GM21515 (cell line): ENCODE data around the gene PEDS1.
A peak's percentile ranks its signal among the peaks of the same experiment; 100 is the strongest.
"Not testable (repeated sequence)": the region's sequence is repeated elsewhere in the genome, so short reads cannot be mapped to it uniquely, and the experiment has no call there.

Source experiments
- ATAC-seq: cut with Tn5 transposase; IDR thresholded peaks from one replicate; pipeline ENCODE4 v1.9.1; 2021; ENCODE audit not compliant: unreplicated experiment

The PEDS1 gene

DNA sequence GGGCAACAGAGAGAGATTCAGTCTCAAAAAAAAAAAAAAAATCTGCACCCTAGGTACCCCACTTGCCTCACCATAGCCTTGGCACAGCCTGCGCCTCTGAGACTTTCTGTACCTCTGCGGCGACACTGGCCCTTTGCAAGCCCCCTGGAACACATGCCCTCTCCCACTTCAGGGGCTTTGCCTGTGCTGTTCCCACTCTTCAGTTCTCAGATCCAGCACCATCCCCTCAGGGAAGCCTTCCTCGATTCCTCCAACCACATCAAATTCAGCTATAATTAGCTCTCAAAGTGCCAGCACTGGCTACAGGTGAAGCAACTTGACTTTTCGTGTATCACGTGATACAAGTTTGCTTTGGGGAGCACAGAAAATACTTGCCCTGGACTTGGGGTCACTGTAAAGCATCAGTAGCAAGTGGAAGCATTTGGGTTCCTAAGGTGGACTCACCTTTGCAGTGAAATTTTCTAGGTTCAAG, 38.4 kb downstream of the PEDS1 start:
- no peak for ATAC-seq

DNA sequence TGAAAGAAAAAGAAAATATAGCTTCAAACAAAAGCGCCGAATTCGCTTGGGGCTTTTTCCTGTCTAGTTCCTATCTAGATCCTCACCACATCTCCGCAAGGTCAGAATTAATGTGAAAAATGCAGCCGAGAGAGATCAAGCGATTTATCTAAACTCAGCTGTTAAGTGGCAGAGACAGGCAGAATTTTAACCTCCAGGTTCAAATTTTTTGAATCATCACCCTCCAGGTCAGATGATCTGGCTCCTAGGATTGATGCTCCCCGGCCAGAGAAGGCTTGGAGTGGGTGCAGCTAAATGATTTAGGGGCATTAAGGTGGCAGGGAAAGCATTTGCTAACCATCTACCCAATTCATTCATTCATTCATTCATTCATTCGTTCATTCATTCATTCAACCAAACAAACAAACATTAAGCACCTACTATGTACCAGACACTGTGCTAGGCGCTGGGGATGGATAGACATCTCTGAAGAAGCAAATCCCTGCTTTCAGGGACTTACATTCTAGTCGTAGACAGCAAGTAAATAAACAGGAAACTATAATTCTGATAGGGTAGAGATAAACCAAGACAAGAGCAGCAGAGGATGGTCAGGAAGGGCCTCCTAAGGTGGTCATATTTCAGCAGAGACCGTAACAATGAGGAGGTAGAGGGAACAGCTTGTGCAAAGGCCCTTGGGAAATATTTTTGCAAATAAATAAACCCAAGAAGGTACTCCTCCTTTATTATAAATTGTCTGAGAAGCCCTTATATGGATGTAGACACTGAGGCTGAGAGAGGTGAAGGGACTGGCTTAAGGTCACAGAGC, 39.9 kb downstream of the PEDS1 start:
- no peak for ATAC-seq

DNA sequence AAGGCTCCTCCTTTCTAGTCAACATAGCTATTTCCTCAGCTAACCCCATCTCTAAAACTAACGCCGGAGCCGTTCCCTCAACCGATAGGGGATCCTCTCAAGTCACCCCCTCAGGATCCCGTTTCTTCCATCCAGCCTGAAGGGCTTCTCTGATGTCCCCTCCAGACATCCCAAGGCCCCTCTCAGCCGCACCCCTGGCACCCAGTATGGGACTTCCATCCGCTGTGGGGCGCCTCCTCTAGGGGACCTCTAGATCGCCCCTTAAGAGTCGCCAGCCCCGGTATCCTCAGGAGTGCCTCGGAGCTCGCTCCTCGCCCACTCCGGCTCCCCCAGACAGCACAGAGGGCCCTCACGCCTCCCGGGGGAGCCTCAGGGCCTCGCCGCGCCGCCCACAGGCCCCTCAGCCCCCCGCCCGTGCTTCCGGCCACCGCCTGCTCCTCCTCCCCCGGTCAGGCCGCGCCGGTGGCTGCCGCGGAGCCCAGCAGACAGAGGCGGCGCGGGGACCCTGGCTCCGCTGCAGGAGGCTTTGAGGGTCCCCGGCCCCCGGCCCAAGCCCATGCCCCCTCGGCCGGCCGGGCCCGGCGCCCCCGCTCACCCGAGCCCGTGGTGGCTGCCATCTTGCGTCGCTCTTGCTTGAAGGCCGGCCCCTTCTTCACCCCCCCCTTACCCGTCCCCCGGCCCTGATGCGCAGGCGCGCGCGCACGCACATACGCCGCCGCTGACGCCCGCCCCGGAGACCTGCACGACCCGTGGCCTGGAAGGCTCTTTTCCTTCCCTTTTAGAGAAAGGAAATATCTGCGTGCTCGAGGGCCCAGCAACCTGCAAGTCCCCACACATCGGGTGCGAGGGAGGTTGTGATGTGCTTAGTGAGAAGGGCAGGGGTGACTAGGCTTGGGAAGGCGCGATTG, 40.8 kb downstream of the PEDS1 start, which contains the start of gene UBE2V1:
TSS of gene UBE2V1 (minus strand) at position 639 of the 908 bp plus-strand sequence. CDS start at position 617, 22 bp downstream.
- ATAC-seq, result peak; percentile 43

DNA sequence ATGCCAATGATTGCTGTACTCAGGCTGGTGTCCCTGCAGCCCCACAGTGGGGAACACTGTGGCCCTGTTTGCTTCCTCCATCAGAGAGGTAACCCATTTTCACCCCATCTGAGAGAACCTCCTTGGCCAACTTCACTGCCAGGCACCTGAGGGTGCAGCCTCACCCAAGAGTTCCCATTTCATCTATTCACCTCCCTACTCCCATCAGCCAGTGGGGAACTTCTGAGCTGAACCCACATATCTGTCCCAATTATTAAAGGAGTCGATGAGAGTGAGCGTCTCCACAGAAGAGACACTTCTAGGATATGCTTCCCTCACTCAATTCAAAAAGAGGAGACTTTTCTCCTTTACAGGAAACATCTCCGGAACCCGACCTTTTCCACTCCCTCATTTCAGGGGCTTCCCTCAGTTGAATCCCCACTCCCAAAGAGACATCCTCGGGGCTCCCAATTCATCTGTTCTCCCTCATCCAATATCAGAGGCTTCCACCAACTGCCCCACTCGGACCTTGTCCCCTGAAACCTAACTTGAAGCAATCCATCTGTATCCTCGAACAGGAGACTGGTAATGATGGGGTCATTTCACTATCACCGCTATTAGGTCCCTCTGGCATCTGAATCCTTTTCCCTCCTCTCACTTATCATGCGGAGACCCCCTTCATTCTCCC, 41.6 kb downstream of the PEDS1 start:
- ATAC-seq, result no peak

DNA sequence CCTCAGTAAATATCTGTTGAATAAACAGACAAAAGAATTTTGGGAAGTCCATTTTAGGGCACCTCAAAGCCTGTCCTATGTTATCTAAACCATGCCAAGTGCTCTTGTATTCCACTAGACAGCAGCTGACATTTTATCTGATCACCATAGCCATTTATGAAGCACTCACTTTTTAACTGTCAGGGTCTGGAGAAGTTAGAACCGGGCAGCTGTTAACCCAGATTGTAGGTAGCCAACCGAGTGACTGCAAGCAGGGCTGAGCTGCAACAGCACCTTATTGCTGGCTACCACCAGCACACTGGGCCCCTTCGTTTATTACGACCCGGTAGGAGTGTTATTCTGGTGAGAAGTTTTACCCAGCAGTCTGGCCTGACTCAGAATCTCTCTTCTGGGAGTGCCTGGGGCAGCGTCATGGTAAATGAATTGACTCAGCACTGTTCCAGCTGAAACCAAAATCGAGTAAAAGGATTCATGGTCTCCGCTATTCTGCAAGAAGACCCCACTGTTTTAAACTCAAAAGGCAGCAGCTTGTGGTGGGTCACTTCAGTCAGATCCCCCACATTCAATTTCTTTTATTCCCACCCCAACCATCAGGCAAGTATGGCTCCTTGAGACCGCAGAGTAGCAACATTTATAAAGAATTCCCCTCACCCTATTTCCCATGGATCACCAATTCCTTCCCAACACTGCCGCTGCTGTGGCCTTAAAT, 42.2 kb downstream of the PEDS1 start:
- no peak for ATAC-seq

DNA sequence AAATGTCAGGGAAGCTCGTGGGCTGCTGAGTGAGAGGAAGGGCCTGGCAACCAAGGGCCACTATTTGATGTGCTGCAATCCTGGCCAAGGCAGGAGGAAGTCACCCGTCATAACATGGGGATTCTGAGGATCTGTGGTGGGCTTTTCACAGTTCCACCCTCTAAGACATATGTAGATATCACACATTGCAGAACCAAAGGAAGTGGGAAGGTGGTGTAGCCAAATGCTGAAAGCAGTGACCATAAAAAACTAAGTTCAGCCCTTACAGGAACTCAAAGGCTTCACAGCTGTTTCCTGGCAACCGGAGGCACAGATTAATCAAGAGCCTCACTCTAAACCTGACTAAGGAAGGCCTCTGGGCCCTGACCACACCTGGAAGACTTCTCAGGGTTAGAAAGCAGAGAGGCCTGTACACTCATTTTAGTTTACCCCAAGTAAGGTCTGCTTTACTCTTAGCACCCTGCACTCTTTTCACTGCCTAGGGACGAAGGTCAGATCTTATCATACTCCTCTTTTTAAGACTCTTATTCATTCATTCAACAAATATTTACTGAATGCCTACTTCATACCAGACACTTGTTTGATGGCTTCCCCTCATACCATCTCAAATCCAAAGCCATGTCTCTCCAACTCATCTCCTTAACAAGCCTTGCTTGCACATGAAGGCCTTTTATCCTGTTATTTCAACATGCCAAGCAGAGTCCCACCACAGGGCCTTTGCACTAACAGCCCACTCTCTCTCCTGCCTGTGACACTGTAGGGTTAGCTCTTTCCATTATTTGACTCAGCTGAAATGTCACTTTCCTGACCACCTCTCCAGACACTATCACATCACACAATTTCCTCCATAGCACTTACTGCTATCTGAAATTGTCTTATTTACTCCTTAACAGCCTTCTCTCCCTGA, 43.1 kb downstream of the PEDS1 start:
- no peak for ATAC-seq

DNA sequence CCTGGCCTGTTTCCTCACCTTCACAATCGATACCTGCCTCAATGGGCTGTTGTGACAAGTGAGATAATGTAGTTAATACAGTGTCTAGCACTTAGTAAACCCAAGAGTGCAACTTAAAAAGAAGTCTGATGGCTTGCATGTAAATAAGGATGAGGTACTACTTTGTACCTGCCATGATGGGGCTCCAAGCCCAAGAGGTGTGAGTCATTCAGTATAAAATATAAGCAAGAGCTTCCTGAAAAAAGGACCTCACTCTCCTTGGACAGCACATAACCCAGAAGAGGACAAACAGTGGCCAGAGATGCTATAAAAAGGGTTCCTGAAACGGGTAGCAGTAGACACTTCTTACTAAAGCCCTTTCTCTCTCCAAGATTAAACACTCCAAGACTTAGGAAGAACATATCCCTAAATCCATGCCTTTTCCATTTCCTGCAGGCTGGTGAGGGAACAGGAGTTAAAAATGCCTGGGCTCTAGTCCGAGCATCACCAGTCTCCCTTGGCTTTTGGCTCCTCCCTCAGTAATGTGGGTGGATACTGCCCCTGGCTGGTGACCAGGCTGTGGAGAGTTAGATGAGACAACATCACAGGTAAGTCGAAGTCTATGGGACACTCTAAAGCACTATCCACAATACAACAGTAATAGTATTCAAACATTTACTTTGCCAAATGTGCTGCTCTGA, 44.8 kb downstream of the PEDS1 start:
- ATAC-seq, result no peak

DNA sequence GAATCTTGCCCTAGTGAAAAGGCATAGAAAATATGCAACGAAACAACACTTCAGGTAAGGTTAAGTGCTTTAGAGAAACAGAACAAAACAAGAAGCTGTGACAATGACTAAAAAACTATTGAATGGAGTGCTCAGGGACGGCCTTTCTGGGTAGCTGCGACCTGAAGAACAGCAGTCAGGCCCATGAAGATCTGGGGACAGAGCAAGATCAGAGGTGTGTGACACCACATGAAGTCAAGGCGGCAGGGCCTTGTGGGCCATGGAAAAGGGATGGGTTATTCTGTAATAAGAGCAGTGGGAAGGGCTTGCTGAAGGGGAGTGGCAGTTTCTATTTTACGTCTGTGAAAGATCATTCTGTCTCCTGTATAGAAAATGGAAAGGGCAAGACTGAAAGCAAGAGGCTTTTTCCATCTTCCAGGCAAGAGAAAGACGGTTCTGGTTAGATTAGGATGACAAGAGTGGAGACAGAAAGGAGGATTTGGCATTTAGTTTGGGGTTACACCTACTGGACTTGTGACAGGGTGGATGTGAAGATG, 45.7 kb downstream of the PEDS1 start:
- no peak for ATAC-seq

DNA sequence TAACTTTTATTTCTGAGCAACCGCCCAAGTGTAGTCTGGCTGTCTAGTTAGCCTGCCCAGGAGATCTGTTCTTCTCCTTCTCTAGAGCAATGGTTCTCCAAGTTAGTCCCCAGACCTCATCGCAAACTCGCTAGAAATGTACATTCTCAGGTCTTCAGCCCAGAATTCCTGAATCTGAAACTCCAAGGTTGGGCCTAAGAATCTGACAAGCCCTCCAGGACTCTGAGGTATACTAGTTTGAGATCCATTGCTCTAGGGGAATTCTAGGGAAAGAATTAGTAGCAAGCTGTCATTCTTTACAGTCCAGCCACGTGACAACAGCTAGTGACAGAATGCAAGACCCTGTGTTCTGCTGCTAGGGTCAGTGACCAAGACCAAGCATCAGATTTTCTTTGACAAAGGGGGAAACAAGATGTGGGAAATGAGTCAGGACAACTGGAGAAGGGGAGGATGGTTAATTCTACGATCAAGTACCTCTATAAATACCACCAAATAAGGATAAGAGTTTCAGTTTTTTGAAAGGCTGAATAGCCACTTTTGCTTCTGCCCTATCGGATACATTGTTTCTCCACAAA, 46.4 kb downstream of the PEDS1 start:
- no peak for ATAC-seq

DNA sequence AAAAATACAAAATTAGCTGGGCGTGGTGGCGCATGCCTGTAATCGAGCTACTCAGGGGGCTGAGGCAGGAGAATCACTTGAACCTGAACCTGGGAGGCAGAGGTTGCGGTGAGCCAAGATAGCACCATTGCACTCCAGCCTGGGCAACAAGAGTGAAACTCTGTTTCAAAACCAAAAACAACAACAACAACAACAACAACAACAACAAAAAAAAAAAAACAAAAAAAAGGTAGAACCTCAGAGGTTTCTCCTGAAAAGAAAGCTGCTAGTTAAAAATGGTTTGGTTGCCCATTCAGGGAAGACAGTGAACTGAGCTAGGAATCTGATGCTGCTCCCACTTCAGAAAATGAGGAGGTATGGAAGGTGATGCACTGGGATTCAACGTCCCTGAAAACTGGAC, 46.9 kb downstream of the PEDS1 start:
- ATAC-seq, result not testable (repeated sequence)
